Activated CD4-positive, alpha-beta T cell treated with anti-CD3 and anti-CD28 coated beads for 36 hours (primary cell): ENCODE results near the gene RAB3D. TPM values are rescaled to one million over a fixed set of nuclear protein-coding genes. Genes with fewer than 3 reads are reported as not detected.
"Not testable (repeated sequence)": the region's sequence is repeated elsewhere in the genome, so short reads cannot be mapped to it uniquely, and the experiment has no call there.

Experiments used
- ATAC-seq: fragments of 200-7000 bp; cut with Tn5 transposase; one replicate; pipeline ENCODE4 v1.10.0; 2021; ENCODE audit warnings: mild to moderate bottlenecking, moderate library complexity
- CTCF ChIA-PET: fragments of 350-600 bp; sonication (Branson Sonifier 250); formaldehyde crosslinking; loops from one replicate; lab custom pipeline; 2021; ENCODE audit warnings: antibody characterized with exemption; lab: Charles Lee
- POLR2A ChIA-PET: fragments of 350-600 bp; sonication (Branson Sonifier 250); formaldehyde crosslinking; loops from one replicate; lab custom pipeline; 2021; ENCODE audit warnings: antibody characterized with exemption, inconsistent platforms; lab: Charles Lee
- DNase-seq: peaks from one replicate; pipeline ENCODE4 v3.0.0-alpha.2; 2020
- H3K27ac Mint-ChIP-seq: one replicate; pipeline ENCODE4 v1.8.0; 2021; ENCODE audit warnings: mixed read lengths
- H3K27me3 Mint-ChIP-seq: one replicate; pipeline ENCODE4 v1.8.0; 2021; ENCODE audit warnings: mixed read lengths
- H3K36me3 Mint-ChIP-seq: one replicate; pipeline ENCODE4 v1.8.0; 2021; ENCODE audit warnings: low read depth, mixed read lengths
- H3K4me1 Mint-ChIP-seq: one replicate; pipeline ENCODE4 v1.8.0; 2021; ENCODE audit warnings: mixed read lengths
- H3K4me3 Mint-ChIP-seq: one replicate; pipeline ENCODE4 v1.8.0; 2021; ENCODE audit warnings: mild to moderate bottlenecking, moderate library complexity, mixed read lengths
- H3K9me3 Mint-ChIP-seq: one replicate; pipeline ENCODE4 v1.8.0; 2021; ENCODE audit warnings: low read depth, mixed read lengths
- intact Hi-C, 2 experiments: fragments of 100-400 bp; cut with DNase I in 1 of 2; cut with micrococcal nuclease in 1 of 2; formaldehyde crosslinking; loops; one replicate each; pipeline versions ENCODE4 v1.14.2 to v1.15.1; 2022 to 2024; cut with DNase I, micrococcal nuclease
- total RNA-seq, 2 experiments: library from RNA; stranded (reverse); gene quantifications; one replicate each; pipeline ENCODE4 v1.2.3, GENCODE V29; 2021

RAB3D gene, protein sequence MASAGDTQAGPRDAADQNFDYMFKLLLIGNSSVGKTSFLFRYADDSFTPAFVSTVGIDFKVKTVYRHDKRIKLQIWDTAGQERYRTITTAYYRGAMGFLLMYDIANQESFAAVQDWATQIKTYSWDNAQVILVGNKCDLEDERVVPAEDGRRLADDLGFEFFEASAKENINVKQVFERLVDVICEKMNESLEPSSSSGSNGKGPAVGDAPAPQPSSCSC
- 1 to 10 TPM; 7.5 to 8.9 TPM for total RNA-seq

DNA sequence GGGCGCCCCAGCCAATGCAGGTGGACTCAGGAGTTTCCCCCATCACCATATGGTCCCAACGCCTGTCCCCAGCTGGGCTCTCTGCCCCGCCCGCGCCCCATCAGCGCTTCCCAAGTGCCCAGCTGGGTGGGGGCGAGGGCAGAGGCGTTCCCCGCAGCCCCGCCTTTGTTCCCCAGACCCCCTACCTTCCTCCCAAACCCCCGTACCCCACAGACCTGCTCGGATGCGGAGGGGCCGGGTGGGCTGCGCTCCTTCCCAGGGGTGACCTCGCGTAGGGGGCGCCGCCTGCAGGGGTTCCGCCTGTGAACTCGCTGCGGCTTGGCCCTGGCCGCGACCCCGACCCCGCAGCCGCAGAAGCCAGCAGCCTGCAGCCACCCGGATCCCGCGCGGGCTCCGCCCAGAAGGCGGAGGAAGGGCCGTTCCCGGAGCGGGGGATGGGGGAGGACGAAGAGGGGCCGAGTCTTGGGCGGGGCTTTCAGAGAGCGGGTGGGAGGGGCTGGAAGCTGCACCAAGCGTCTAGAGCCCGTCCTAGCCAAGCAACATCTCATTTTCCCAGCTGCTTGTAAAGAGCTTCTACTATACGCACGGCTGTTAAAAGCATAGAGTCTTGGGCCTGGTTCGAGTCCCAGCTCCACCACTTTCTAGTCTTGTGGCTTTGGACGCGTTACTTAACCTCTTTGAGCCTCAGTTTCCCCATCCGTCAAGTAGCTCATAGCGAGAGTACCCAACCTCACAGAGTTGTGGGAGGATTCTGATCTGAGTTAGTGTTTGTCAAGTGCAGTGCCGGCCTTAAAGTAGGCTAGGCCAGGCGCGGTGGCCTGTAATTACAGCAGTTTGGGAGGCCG, at the start of gene RAB3D:
RAB3D (minus strand) TSS at position 404 of the 845 bp plus-strand sequence. CDS start 2,258 bp downstream, outside the sequence.
- Mint-ChIP-seq H3K4me1 (peaks cover 23% of the 10 kb centered on the region), H3K36me3 (peaks cover 17% of the 10 kb centered on the region), H3K27ac (no peak within 1 kb of the TSS), H3K4me3 (peak within 1 kb of the TSS; percentile 72), H3K9me3 (peaks cover 4% of the 10 kb centered on the region), H3K27me3 (no peaks in the 10 kb centered on the region)
- ATAC-seq, result peak; percentile 99
- peak; percentile 93 for DNase-seq
- POLR2A ChIA-PET, result interaction anchor here (0.9 kb wide), 1 partner anchor 36 kb away, joined by 3 read pairs; the partner anchor contains the start of gene SWSAP1
- CTCF ChIA-PET, result interaction anchor here (0.5 to 1.6 kb wide), 7 partner anchors 30 to 308 kb away, joined by 3 to 5 read pairs (median 4); no protein-coding TSS in a partner anchor
- intact Hi-C loops, result loop anchor here in 1 of 2 experiments (1.0 to 5.0 kb wide), 4 partner anchors 16 to 142 kb away; partner anchors contain the start of genes KANK2, ODAD3, PLPPR2 and PRKCSH

DNA sequence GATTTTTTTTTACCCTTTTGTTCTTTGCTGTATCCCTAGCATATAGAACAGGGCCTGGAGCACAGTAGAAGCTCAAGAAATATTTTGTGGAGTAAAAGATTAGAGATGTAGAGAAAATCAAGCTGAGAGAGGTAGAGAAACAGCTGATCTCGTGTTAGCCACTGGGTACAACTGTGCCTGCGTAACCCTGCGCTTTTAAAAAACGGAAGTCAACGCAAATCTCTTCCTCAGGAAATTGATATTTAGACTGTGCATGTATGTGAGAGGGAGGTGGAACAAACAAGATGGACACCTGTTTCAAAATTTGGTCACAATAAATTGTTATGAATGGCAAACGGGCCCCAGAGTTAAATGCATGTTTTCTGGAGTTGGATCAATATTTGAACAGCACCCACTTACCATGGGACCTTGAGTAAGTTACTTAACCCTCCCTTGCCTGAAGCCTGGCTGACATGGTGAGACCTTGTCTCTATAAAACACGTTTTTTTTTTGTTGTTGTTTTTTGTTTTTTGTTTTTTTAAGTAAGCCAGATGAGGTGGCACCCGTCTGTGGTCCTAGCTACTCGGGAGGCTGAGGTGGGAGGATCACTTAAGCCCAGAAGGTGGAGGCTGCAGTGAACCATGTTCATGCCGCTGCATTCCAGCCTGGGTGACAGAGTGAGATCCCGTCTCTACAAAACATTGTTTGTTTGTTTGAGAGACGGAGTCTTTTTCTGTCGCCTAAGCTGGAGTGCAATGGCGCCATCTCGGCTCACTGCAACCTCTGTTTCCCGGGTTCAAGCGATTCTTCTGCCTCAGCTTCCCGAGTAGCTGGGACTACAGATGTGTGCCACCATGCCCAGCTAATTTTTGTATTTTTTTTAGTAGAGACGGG, 47.9 kb upstream of the RAB3D start:
- H3K27ac Mint-ChIP-seq, result no peak overlapping the region
- H3K27me3 Mint-ChIP-seq, result peaks cover 10% of the 10 kb centered on the region
- CTCF ChIA-PET, result interaction anchor here (0.6 to 0.7 kb wide), 2 partner anchors 15 to 355 kb away, joined by 3 read pairs; no protein-coding TSS in a partner anchor
- POLR2A ChIA-PET, result no interaction called here
- intact Hi-C loops, result no loop called here
- ATAC-seq (peak; percentile 13), DNase-seq (no peak)
- H3K4me1 Mint-ChIP-seq, result peaks cover 11% of the 10 kb centered on the region
- no peaks in the 10 kb centered on the region for H3K36me3 Mint-ChIP-seq
- no peak overlapping the region for H3K4me3 Mint-ChIP-seq
- no peaks in the 10 kb centered on the region for H3K9me3 Mint-ChIP-seq

DNA sequence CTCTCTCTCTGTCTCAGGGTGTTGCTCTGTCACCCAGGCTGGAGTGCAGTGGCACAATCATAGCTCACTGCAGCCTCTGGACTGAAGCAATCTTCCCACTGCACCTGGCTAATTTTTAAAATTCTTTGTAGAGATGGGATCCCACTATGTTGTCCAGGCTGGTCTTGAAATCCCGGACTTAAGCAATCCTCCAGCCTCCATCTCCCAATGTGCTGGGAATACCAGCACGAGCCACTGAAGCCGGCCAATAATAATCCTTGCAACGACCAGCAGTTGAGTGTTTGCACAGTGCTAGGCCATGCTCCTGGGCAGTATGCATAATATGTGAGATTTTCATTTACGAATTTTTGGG, 45.3 kb upstream of the RAB3D start:
- no peak overlapping the region for H3K27ac Mint-ChIP-seq
- no peaks in the 10 kb centered on the region for H3K9me3 Mint-ChIP-seq
- DNase-seq (no peak), ATAC-seq (no peak)
- intact Hi-C loops, result loop anchor here (5.0 kb wide), 2 partner anchors 38 to 253 kb away; no protein-coding TSS in a partner anchor
- ChIA-PET POLR2A (no interaction called here), CTCF (no interaction called here)
- peaks cover 2% of the 10 kb centered on the region for H3K36me3 Mint-ChIP-seq
- no peak overlapping the region for H3K4me3 Mint-ChIP-seq
- H3K4me1 Mint-ChIP-seq, result peaks cover 26% of the 10 kb centered on the region
- H3K27me3 Mint-ChIP-seq, result peaks cover 14% of the 10 kb centered on the region

DNA sequence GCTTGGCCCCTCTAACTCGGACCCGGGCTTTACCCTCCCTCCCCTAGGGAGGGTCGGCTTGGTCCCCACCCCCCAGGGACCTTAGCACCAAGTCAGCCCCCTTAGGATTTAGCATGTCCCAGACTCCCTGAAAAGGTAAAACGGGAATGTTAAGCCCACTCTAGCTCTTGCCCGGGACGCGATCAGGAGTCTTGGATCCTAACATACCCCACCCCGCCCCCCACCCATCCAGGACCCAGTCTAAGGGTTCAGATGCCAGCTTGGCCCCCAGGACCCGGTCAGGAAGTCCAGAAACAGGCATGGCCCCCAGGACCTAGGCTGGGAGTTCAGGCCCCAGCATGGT, 44.2 kb upstream of the RAB3D start:
- H3K4me3 Mint-ChIP-seq, result peak overlapping the region; percentile 75
- ChIA-PET CTCF (interaction anchor here (0.6 to 4.5 kb wide), 15 partner anchors 9 to 186 kb away, joined by 3 to 24 read pairs (median 4); partner anchors contain the start of genes CCDC159, ELOF1, SWSAP1 and TMEM205), POLR2A (interaction anchor here (0.7 kb wide), 1 partner anchor 1769 kb away, joined by 3 read pairs; no protein-coding TSS in a partner anchor)
- peaks cover 2% of the 10 kb centered on the region for H3K36me3 Mint-ChIP-seq
- H3K27ac Mint-ChIP-seq, result no peak overlapping the region
- peaks cover 14% of the 10 kb centered on the region for H3K27me3 Mint-ChIP-seq
- ATAC-seq, result no peak
- H3K9me3 Mint-ChIP-seq, result no peaks in the 10 kb centered on the region
- no peak for DNase-seq
- intact Hi-C loops, result loop anchor here (5.0 kb wide), 2 partner anchors 39 to 254 kb away; no protein-coding TSS in a partner anchor
- peaks cover 31% of the 10 kb centered on the region for H3K4me1 Mint-ChIP-seq

- intact Hi-C loops, result loop anchor here (5.0 kb wide), 2 partner anchors 39 to 254 kb away; no protein-coding TSS in a partner anchor
- no peak overlapping the region for H3K27ac Mint-ChIP-seq
- POLR2A ChIA-PET, result interaction anchor here (0.6 to 0.7 kb wide), 2 partner anchors 53 to 1768 kb away, joined by 3 to 5 read pairs; no protein-coding TSS in a partner anchor
Measured at GRCh38 chr19:11382898-11383705, 43.6 kb upstream of the RAB3D start.

GRCh38 chr19:11380653-11381537, 41.4 kb upstream of the RAB3D start:
- ChIA-PET POLR2A (interaction anchor here (0.6 to 1.3 kb wide), 7 partner anchors 25 to 776 kb away, joined by 3 to 6 read pairs (median 4); partner anchors contain the start of genes CCDC159, ODAD3, PRKCSH and TMED1), CTCF (interaction anchor here (0.5 to 4.5 kb wide), 29 partner anchors 10 to 1291 kb away, joined by 3 to 24 read pairs (median 3); partner anchors contain the start of genes CCDC159, ODAD3, PRKCSH and RAB3D)
- Mint-ChIP-seq H3K9me3 (no peaks in the 10 kb centered on the region), H3K4me3 (peak overlapping the region; percentile 75), H3K36me3 (peaks cover 9% of the 10 kb centered on the region), H3K27ac (peak overlapping the region; percentile 93), H3K27me3 (peaks cover 14% of the 10 kb centered on the region), H3K4me1 (peaks cover 46% of the 10 kb centered on the region)
- intact Hi-C loops, result loop anchor here (1.0 to 5.0 kb wide), 13 partner anchors 25 to 510 kb away; partner anchors contain the start of genes ODAD3 (in 2 of the 2), PRKCSH (in 2 of the 2), CARM1 (in 1 of the 2) and CCDC159 (in 1 of the 2)
- DNase-seq (peak; percentile 97), ATAC-seq (peak; percentile 86)

More at GRCh38 chr19:11382898-11383705, 43.6 kb upstream of the RAB3D start:
- Mint-ChIP-seq H3K36me3 (peaks cover 2% of the 10 kb centered on the region), H3K27me3 (peaks cover 14% of the 10 kb centered on the region), H3K9me3 (no peaks in the 10 kb centered on the region), H3K4me1 (peaks cover 35% of the 10 kb centered on the region), H3K4me3 (peak overlapping the region; percentile 75)
- CTCF ChIA-PET, result interaction anchor here (0.6 to 4.5 kb wide), 15 partner anchors 8 to 429 kb away, joined by 3 to 24 read pairs (median 4); partner anchors contain the start of genes CCDC159, ELOF1, SWSAP1 and TMEM205
- ATAC-seq (no peak), DNase-seq (peak; percentile 73)

DNA sequence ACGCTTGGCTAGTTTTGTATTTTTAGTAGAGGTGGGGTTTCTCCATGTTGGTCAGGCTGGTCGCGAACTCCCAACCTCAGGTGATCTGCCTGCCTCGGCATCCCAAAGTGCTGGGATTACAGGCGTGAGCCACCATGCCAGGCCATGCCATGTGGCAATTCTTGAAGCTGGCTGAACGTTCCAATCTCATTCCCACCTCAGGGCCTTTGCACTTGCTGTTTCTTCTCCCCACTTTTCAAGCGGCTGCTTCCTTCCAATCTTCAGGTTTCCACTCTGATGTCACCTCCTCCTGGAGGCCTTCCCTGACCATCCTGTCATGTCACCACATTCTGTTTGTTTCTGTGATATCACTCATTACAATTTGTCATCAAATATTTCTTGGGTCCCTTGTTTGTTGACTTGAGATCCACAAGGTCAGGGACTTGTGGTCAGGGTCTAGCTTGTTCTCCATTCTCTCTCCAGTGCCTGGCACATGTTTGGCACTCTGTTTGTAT, 40.4 kb upstream of the RAB3D start:
- Mint-ChIP-seq H3K27ac (peak overlapping the region; percentile 93), H3K4me3 (peak overlapping the region; percentile 75), H3K27me3 (peaks cover 14% of the 10 kb centered on the region), H3K4me1 (peaks cover 50% of the 10 kb centered on the region), H3K9me3 (no peaks in the 10 kb centered on the region), H3K36me3 (peaks cover 13% of the 10 kb centered on the region)
- DNase-seq (no peak), ATAC-seq (no peak)
- intact Hi-C loops, result loop anchor here (2.0 to 10.0 kb wide), 5 partner anchors 42 to 1125 kb away; partner anchors contain the start of genes MRPL4 (in 1 of the 2) and SPC24 (in 1 of the 2)
- CTCF ChIA-PET, result interaction anchor here (0.6 to 4.5 kb wide), 5 partner anchors 39 to 79 kb away, joined by 3 to 24 read pairs (median 4); partner anchors contain the start of gene RGL3
- POLR2A ChIA-PET, result no interaction called here

- CTCF ChIA-PET, result interaction anchor here (0.6 to 4.5 kb wide), 5 partner anchors 41 to 106 kb away, joined by 3 to 24 read pairs (median 3); no protein-coding TSS in a partner anchor
- H3K9me3 Mint-ChIP-seq, DNase-seq, POLR2A ChIA-PET, H3K27me3 Mint-ChIP-seq, ATAC-seq, H3K27ac Mint-ChIP-seq: not testable (repeated sequence)
- Mint-ChIP-seq H3K4me3 (peak overlapping the region; percentile 75), H3K4me1 (peaks cover 50% of the 10 kb centered on the region), H3K36me3 (peaks cover 13% of the 10 kb centered on the region)
- intact Hi-C loops, result loop anchor here in 1 of 2 experiments (10.0 kb wide), 1 partner anchor 1125 kb away; the partner anchor contains the start of gene MRPL4
Measured at GRCh38 chr19:11379269-11379845, 39.9 kb upstream of the RAB3D start.
